Neural cell (in vitro differentiated cells): Measurements from ENCODE around the gene CASP10. TPM values are rescaled to one million over a fixed set of nuclear protein-coding genes. Genes with fewer than 3 reads are reported as not detected.

Source experiments
- H2AFZ ChIP-seq: fragments of 200-600, 300-800 bp; sonication (generic), shearing (Covaris generic); 2 replicates; pipeline ENCODE4 v1.6.0; 2014; ENCODE audit warnings: low read depth, mild to moderate bottlenecking, antibody characterized with exemption, low read length, moderate library complexity
- H3F3A ChIP-seq: fragments of 200-600 bp; shearing (Covaris generic); 2 replicates; pipeline ENCODE4 v1.6.1; 2016; ENCODE audit warnings: mild to moderate bottlenecking, moderate library complexity, mixed read lengths, antibody characterized with exemption, low read length; ENCODE audit not compliant: insufficient read depth, poor library complexity, severe bottlenecking
- H3K27ac ChIP-seq: fragments of 200-600, 300-800 bp; sonication (generic), shearing (Covaris generic); 2 replicates; pipeline ENCODE4 v1.5.1; 2014; ENCODE audit warnings: mild to moderate bottlenecking, low read length, moderate library complexity
- H3K27me3 ChIP-seq: fragments of 300-800, 200-600 bp; sonication (generic), shearing (Covaris generic); 2 replicates; pipeline ENCODE4 v1.6.0; 2014; ENCODE audit warnings: mild to moderate bottlenecking, low read depth, low read length, moderate library complexity; ENCODE audit not compliant: insufficient read depth
- H3K36me3 ChIP-seq: fragments of 300-800, 200-600 bp; sonication (generic), shearing (Covaris generic); 2 replicates; pipeline ENCODE4 v1.5.1; 2014; ENCODE audit warnings: mild to moderate bottlenecking, antibody characterized with exemption, low read length, moderate library complexity; ENCODE audit not compliant: insufficient read depth
- H3K4me2 ChIP-seq: fragments of 300-800, 200-600 bp; sonication (generic), shearing (Covaris generic); 2 replicates; pipeline ENCODE4 v1.6.0; 2014; ENCODE audit warnings: mild to moderate bottlenecking, low read length
- H3K4me3 ChIP-seq: fragments of 300-800, 200-600 bp; sonication (generic), shearing (Covaris generic); 2 replicates; pipeline ENCODE4 v1.5.1; 2014; ENCODE audit warnings: mild to moderate bottlenecking, low read length, moderate library complexity
- H3K79me2 ChIP-seq: fragments of 200-600 bp; shearing (Covaris generic); replicated peaks from 2 replicates; pipeline ENCODE4 v1.6.0; 2014; ENCODE audit warnings: mild to moderate bottlenecking, low read length, moderate library complexity; ENCODE audit not compliant: insufficient read depth
- H3K9ac ChIP-seq: fragments of 300-800, 200-600 bp; sonication (generic), shearing (Covaris generic); 2 replicates; pipeline ENCODE4 v1.6.1; 2016; ENCODE audit warnings: mild to moderate bottlenecking, low read length, mixed read lengths
- H3K9me2 ChIP-seq: fragments of 200-600 bp; shearing (Covaris generic); 2 replicates; pipeline ENCODE4 v1.6.1; 2016; ENCODE audit warnings: mild to moderate bottlenecking, low read length, mixed read lengths; ENCODE audit not compliant: insufficient read depth
- H3K9me3 ChIP-seq: fragments of 200-600, 300-800 bp; sonication (generic), shearing (Covaris generic); 2 replicates; pipeline ENCODE4 v1.6.1; 2016; ENCODE audit warnings: mild to moderate bottlenecking, mixed run types, low read length, moderate library complexity, mixed read lengths
- H4K20me1 ChIP-seq: fragments of 200-600 bp; shearing (Covaris generic); 2 replicates; pipeline ENCODE4 v1.6.1; 2016; ENCODE audit warnings: mild to moderate bottlenecking, mixed run types; ENCODE audit not compliant: insufficient read depth
- EP300 ChIP-seq: fragments of 450-650 bp; conservative IDR thresholded peaks from 2 replicates; pipeline ENCODE4 v1.6.1; 2014; ENCODE audit warnings: antibody characterized with exemption, mild to moderate bottlenecking, moderate library complexity; ENCODE audit not compliant: poor library complexity, severe bottlenecking
- EZH2 ChIP-seq: fragments of 200-600, 300-800 bp; shearing (Covaris generic), sonication (generic); IDR thresholded peaks from 2 replicates; pipeline ENCODE4 v1.6.1; 2014; ENCODE audit warnings: antibody characterized with exemption, low read length, borderline replicate concordance, mild to moderate bottlenecking; ENCODE audit not compliant: insufficient read depth, poor library complexity, severe bottlenecking
- MXI1 ChIP-seq: fragments of 450-650 bp; conservative IDR thresholded peaks from 2 replicates; pipeline ENCODE4 v1.6.1; 2014; ENCODE audit warnings: antibody characterized with exemption, mild to moderate bottlenecking; ENCODE audit not compliant: poor library complexity, severe bottlenecking
- POLR2AphosphoS5 ChIP-seq: IDR thresholded peaks from 2 replicates; pipeline ENCODE4 v1.6.1; 2012
- RAD21 ChIP-seq: fragments of 450-650 bp; conservative IDR thresholded peaks from 2 replicates; pipeline ENCODE4 v1.6.1; 2014; ENCODE audit warnings: antibody characterized with exemption, mild to moderate bottlenecking, moderate library complexity
- REST ChIP-seq: IDR thresholded peaks from 2 replicates; pipeline ENCODE4 v1.6.1; 2012; ENCODE audit warnings: borderline replicate concordance
- SMC3 ChIP-seq: fragments of 450-650 bp; conservative IDR thresholded peaks from 2 replicates; pipeline ENCODE4 v1.6.1; 2014; ENCODE audit warnings: antibody characterized with exemption, mild to moderate bottlenecking, moderate library complexity; ENCODE audit not compliant: poor library complexity
- TAF1 ChIP-seq: IDR thresholded peaks from 2 replicates; pipeline ENCODE4 v1.6.1; 2012; ENCODE audit warnings: low read depth
- polyA plus RNA-seq: library from polyadenylated mRNA; depleted of rRNA; stranded (reverse); fragments of >200 nt; gene quantifications from 2 replicates; pipeline ENCODE4 v1.2.3, GENCODE V29; 2014
- TF ChIP-seq, protein P1 (sequence below): fragments of 450-650 bp; IDR thresholded peaks from 2 replicates; pipeline ENCODE4 v1.5.1; 2014; ENCODE audit warnings: antibody characterized with exemption, mild to moderate bottlenecking, moderate library complexity; ENCODE audit not compliant: poor library complexity, severe bottlenecking

CASP10 gene
- polyA plus RNA-seq, 1 donor from 2014 or later, result not detected

DNA sequence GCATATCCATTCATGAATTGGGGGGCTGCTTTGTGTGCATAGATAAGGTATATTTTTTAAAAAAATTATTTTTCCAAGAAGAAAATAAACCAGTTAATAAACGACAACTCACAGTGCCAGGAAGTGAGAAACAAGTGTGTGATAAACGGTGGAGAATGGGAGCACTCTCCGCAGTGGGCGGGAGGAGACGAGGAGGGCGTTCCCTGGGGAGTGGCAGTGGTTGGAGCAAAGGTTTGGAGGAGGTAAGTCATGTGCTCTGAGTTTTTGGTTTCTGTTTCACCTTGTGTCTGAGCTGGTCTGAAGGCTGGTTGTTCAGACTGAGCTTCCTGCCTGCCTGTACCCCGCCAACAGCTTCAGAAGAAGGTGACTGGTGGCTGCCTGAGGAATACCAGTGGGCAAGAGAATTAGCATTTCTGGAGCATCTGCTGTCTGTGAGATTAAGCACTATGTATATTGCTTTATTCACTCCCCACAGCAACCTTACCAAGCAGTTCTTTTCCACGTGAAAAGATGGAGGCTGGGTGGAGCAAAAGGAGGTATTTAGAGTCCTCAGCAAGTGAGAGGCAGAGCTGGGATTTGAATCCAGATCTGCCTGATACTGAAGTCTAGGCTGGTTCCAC, 50.4 kb downstream of the CASP10 start:
- Histone ChIP-seq H3K4me3 (no peak overlapping the region), H4K20me1 (no peaks in the 10 kb centered on the region), H2AFZ (no peak overlapping the region), H3F3A (no peaks in the 10 kb centered on the region), H3K9me2 (no peaks in the 10 kb centered on the region), H3K9ac (no peak overlapping the region), H3K9me3 (no peaks in the 10 kb centered on the region), H3K27me3 (no peaks in the 10 kb centered on the region), H3K36me3 (no peaks in the 10 kb centered on the region), H3K4me2 (no peak overlapping the region), H3K79me2 (no peaks in the 10 kb centered on the region), H3K27ac (no peak overlapping the region)
- TF ChIP-seq SMC3, result no peak
- TF ChIP-seq, protein P1, sequence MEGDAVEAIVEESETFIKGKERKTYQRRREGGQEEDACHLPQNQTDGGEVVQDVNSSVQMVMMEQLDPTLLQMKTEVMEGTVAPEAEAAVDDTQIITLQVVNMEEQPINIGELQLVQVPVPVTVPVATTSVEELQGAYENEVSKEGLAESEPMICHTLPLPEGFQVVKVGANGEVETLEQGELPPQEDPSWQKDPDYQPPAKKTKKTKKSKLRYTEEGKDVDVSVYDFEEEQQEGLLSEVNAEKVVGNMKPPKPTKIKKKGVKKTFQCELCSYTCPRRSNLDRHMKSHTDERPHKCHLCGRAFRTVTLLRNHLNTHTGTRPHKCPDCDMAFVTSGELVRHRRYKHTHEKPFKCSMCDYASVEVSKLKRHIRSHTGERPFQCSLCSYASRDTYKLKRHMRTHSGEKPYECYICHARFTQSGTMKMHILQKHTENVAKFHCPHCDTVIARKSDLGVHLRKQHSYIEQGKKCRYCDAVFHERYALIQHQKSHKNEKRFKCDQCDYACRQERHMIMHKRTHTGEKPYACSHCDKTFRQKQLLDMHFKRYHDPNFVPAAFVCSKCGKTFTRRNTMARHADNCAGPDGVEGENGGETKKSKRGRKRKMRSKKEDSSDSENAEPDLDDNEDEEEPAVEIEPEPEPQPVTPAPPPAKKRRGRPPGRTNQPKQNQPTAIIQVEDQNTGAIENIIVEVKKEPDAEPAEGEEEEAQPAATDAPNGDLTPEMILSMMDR, result no peak
- no peak for TF ChIP-seq EZH2
- no peak for TF ChIP-seq MXI1
- no peak for TF ChIP-seq TAF1
- no peak for TF ChIP-seq EP300
- TF ChIP-seq POLR2AphosphoS5, result no peak
- TF ChIP-seq RAD21, result no peak
- TF ChIP-seq REST, result no peak

- Histone ChIP-seq H3K4me2 (no peak overlapping the region), H3K9me3 (no peaks in the 10 kb centered on the region), H3K9me2 (no peaks in the 10 kb centered on the region), H3K27ac (no peak overlapping the region), H3K79me2 (no peaks in the 10 kb centered on the region), H3K9ac (no peak overlapping the region), H3K27me3 (no peaks in the 10 kb centered on the region), H3F3A (no peaks in the 10 kb centered on the region), H4K20me1 (no peaks in the 10 kb centered on the region), H3K4me3 (no peak overlapping the region), H2AFZ (no peak overlapping the region), H3K36me3 (no peaks in the 10 kb centered on the region)
- no peak for TF ChIP-seq RAD21
- no peak for TF ChIP-seq TAF1
- no peak for TF ChIP-seq MXI1
- no peak for TF ChIP-seq SMC3
- TF ChIP-seq EP300, result no peak
- TF ChIP-seq EZH2, result no peak
- TF ChIP-seq, protein P1, result no peak
- TF ChIP-seq REST, result no peak
- TF ChIP-seq POLR2AphosphoS5, result no peak
Measured at GRCh38 chr2:201233812-201234662, 51.1 kb downstream of the CASP10 start.
